ENCODE data around the gene GP9. TPM values are rescaled to one million over a fixed set of nuclear protein-coding genes. Genes with fewer than 3 reads are reported as not detected.
A peak's percentile ranks its signal among the peaks of the same experiment; 100 is the strongest.

GP9 gene
- total RNA-seq, 2 experiments from 2014 or later = not detected

DNA sequence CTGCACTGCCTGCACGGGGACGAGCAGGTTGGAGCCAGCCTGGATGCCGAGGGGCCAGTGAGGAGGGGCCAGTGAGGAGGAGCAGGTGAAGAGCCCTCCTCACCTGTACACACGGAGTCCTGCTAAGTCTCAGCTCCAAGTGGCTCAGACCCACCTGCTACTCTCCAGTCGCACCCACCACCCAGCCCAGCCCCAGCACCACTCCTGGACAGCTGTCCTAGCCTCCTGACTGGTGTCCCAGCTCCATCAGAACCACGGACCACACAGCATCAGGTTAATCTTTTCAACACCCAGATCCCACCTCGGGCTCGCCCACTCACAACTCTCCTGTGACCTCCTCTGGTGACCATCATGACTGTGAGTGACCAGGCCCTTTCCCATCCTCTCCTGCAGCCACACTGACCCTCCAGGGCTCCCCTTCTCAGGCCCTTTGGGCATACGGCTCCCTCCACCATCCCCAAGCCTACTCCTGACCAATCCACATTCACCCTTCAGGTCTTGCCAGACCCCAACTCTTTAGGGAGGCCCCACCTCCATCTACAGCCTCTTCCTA lies 45.7 kb upstream of the GP9 start:
- no TSS peak for BruUV-seq (replicated peaks)
- Histone ChIP-seq H3K4me2 (ENCODE audit: low read length) (no peak overlapping the region), H3K27ac (ENCODE audit: low read depth, low read length, poor library complexity, severe bottlenecking) (no peak overlapping the region), H3K79me2 (ENCODE audit: insufficient read depth, low read depth, low read length) (no peaks in the 10 kb centered on the region), H3K4me3 (ENCODE audit: low read depth, low read length, poor library complexity, severe bottlenecking) (no peak overlapping the region), H3K4me1 (ENCODE audit: insufficient read depth, low read length, poor library complexity, severe bottlenecking) (peaks cover 32% of the 10 kb centered on the region), H2AFZ (ENCODE audit: low read length) (no peak overlapping the region), H3K9me3 (ENCODE audit: low read length) (no peaks in the 10 kb centered on the region), H4K20me1 (ENCODE audit: insufficient read depth, low read length) (no peaks in the 10 kb centered on the region), H3K36me3 (ENCODE audit: insufficient read depth, low read length) (no peaks in the 10 kb centered on the region), H3K9me2 (ENCODE audit: insufficient read depth, low read length) (no peaks in the 10 kb centered on the region)
- no peak for DNase-seq (ENCODE audit: low spot score)
- TF ChIP-seq EZH2phosphoT487 (IDR thresholded peaks at IDR 0.05; ENCODE audit: borderline replicate concordance, low read depth, low read length) = no peak
- no peak for TF ChIP-seq CTCF (conservative IDR thresholded peaks at IDR 0.05; ENCODE audit: low read length)
- POLR2A ChIA-PET = interaction anchor here (0.6 to 3.0 kb wide), 2 partner anchors 12 to 107 kb away, joined by 3 to 24 read pairs; no protein-coding TSS in a partner anchor
- CTCF ChIA-PET (ENCODE audit: unreplicated experiment) = interaction anchor here (0.6 to 2.2 kb wide), 3 partner anchors 20 to 44 kb away, joined by 3 to 18 read pairs (median 14); partner anchors contain the start of gene CFAP92
- intact Hi-C loops (cut with micrococcal nuclease; ENCODE audit: unreplicated experiment) = no loop called here

DNA sequence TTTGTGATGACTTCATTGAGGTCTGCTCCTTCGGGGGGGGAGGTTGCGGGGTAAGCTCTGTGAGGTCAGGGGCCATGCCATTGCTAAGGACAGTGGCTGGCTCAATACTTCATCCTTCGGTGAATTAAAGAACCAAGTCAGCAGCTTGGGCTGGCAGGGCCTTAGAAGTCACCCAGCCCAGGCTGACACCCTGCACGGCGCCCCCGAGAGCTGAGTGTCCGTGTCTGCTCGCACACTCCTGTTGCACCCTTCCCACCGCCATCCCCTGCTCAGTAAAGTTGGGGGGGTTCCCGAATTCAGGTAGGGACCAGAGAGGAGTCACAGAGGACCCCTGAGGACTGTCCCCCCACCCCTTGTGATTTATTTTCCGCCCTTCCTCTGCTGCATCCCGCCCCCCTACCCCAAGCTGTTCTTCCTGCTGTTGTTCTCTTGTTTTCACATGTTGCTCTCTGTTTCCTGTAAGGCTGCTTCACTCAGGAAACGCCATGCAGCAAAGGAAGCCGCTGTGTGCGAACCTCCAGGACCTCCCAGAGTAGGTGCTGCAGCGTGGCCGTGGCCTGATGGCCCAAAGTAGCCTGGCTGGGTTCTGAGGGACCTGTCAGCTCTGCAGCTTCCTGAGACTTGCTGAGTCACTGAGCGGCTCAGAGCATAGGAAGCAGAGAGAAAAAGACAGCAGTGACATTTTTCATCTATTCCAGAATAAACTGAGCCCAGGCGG lies 45.0 kb upstream of the GP9 start:
- peak overlapping the region; percentile 50 for H3K4me2 ChIP-seq (ENCODE audit: low read length)
- H3K27ac ChIP-seq (ENCODE audit: low read depth, low read length, poor library complexity, severe bottlenecking) = peak overlapping the region; percentile 53
- peak overlapping the region; percentile 48 for H2AFZ ChIP-seq (ENCODE audit: low read length)
- H3K9me2 ChIP-seq (ENCODE audit: insufficient read depth, low read length) = no peaks in the 10 kb centered on the region
- H3K4me1 ChIP-seq (ENCODE audit: insufficient read depth, low read length, poor library complexity, severe bottlenecking) = peaks cover 32% of the 10 kb centered on the region
- intact Hi-C loops (cut with micrococcal nuclease; ENCODE audit: unreplicated experiment) = loop anchor here (1.0 kb wide), 1 partner anchor 45 kb away; no protein-coding TSS in a partner anchor
- no peak for TF ChIP-seq CTCF (conservative IDR thresholded peaks at IDR 0.05; ENCODE audit: low read length)
- no peak for TF ChIP-seq EZH2phosphoT487 (IDR thresholded peaks at IDR 0.05; ENCODE audit: borderline replicate concordance, low read depth, low read length)
- no peaks in the 10 kb centered on the region for H3K36me3 ChIP-seq (ENCODE audit: insufficient read depth, low read length)
- no peak overlapping the region for H3K4me3 ChIP-seq (ENCODE audit: low read depth, low read length, poor library complexity, severe bottlenecking)
- peak; percentile 36 for DNase-seq (ENCODE audit: low spot score)
- no TSS peak for BruUV-seq (replicated peaks)
- POLR2A ChIA-PET = interaction anchor here (0.5 to 3.0 kb wide), 9 partner anchors 11 to 1169 kb away, joined by 3 to 24 read pairs (median 3); partner anchors contain the start of gene CFAP92
- H3K79me2 ChIP-seq (ENCODE audit: insufficient read depth, low read depth, low read length) = no peaks in the 10 kb centered on the region
- no peaks in the 10 kb centered on the region for H3K9me3 ChIP-seq (ENCODE audit: low read length)
- CTCF ChIA-PET (ENCODE audit: unreplicated experiment) = interaction anchor here (0.6 to 2.2 kb wide), 9 partner anchors 11 to 218 kb away, joined by 3 to 19 read pairs (median 6); partner anchors contain the start of genes CFAP92 and RAB43
- no peaks in the 10 kb centered on the region for H4K20me1 ChIP-seq (ENCODE audit: insufficient read depth, low read length)
